ENCODE results near the gene ANP32B. TPM values are rescaled to one million over a fixed set of nuclear protein-coding genes. Genes with fewer than 3 reads are reported as not detected.

The ANP32B gene
- polyA plus RNA-seq (2012; rRNA removed): 21.6 and 28.4 TPM in 2 replicates
- polyA plus RNA-seq (2012; cell fraction: cytosol; rRNA removed): 42.1 and 66.2 TPM in 2 replicates
- polyA plus RNA-seq (2012; cell fraction: nucleus; rRNA removed): 11.4 and 12.7 TPM in 2 replicates

DNA sequence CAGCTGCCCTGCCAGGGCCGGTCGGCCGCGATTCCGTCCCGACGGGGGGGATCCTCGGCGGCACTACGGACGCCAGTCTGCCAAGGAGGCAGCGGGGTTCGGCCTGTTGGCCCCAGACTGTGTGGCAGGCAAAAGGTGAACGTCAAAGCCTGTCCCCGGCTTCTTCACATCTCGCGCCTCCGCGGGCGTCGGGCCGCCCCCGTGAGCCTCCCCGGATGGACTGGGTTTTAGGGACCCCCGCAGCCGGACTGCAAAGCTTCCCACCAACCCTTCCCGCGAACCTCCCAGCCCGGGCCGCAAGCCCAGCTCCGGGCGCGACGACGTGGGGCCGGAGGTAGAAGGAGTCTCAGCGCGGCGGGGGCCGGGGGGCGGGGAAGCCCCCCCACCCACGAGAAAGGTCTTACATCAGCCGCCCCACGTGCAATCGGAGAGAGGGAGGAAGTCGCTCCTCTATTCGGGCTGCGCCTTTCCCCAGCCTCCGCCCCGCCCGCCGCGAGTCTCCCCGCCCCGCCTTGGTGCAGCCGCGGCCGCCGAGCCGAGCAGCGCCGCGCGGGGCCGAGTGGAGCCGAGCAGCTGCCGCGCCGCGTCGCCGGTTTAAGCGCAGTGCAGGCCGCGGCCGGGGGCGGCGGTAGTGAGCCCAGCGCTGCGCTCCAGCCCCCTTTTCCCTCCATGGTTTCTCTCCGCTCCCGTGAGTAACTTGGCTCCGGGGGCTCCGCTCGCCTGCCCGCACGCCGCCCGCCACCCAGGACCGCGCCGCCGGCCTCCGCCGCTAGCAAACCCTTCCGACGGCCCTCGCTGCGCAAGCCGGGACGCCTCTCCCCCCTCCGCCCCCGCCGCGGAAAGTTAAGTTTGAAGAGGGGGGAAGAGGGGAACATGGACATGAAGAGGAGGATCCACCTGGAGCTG is at the start of gene ANP32B:
ANP32B (plus strand) TSS at position 659 of the 906 bp plus-strand sequence; CDS start at position 874, 215 bp downstream.
- Histone ChIP-seq H3K4me1 (ENCODE audit: control insufficient read depth in 1 of 2, insufficient read depth in 2 of 2, low read depth in 1 of 2, low read length in 1 of 2) (peaks cover 4 to 32% of the 10 kb centered on the region in 2 experiments; a peak in 2 of 4 replicates), H4K20me1 (ENCODE audit: insufficient read depth) (peaks cover 23% of the 10 kb centered on the region), H2AFZ (ENCODE audit: low read depth) (peak within 1 kb of the TSS; percentile 96), H3K27me3 (ENCODE audit: insufficient read depth) (no peaks in the 10 kb centered on the region), H3K27ac (ENCODE audit: low read depth in 2 of 2, low read length in 1 of 2) (peak within 1 kb of the TSS; percentile 89 to 96), H3K9me3 (no peaks in the 10 kb centered on the region), H3K9ac (peak within 1 kb of the TSS; percentile 99), H3K4me2 (peak within 1 kb of the TSS; percentile 90), H3K79me2 (ENCODE audit: insufficient read depth) (peaks cover 45% of the 10 kb centered on the region), H3K4me3 (ENCODE audit: low read depth in 2 of 2, low read length in 1 of 2) (peak within 1 kb of the TSS; percentile 91 to 98), H3K36me3 (replicated peaks in 1 of 2; ENCODE audit: control insufficient read depth in 1 of 2, insufficient read depth in 2 of 2, low read length in 1 of 2) (no peaks in the 10 kb centered on the region), H3F3A (replicated peaks; ENCODE audit: insufficient read depth) (peaks cover 4% of the 10 kb centered on the region), H3K9me2 (no peaks in the 10 kb centered on the region)
- WGBS (ENCODE audit: low lambda C conversion rate): under 1% methylated on average over 49 of the region's 105 CpGs
- CTCF ChIA-PET: interaction anchor here (0.5 to 9.2 kb wide), 28 partner anchors 9 to 280 kb away, joined by 3 to 90 read pairs (median 4); partner anchors contain the start of gene TRMO
- POLR2A ChIA-PET: interaction anchor here (0.6 to 2.6 kb wide), 8 partner anchors 33 to 944 kb away, joined by 3 to 16 read pairs (median 4); partner anchors contain the start of genes NANS, NCBP1, TBC1D2 and TRMO
- TF ChIP-seq FOXJ3 (CRISPR knock-in tag; IDR thresholded peaks at IDR 0.05) (no peak), RCOR1 (IDR thresholded peaks at IDR 0.05; ENCODE audit: low read length) (no peak; the same call in 1 of the 2 replicates), RAD21 (IDR thresholded peaks at IDR 0.05; ENCODE audit: low read length) (peak; percentile 31), TAF1 (IDR thresholded peaks at IDR 0.05; ENCODE audit: borderline replicate concordance, low read depth, low read length) (peak; percentile 74), CHD2 (IDR thresholded peaks at IDR 0.05; ENCODE audit: low read length, partially characterized antibody) (no peak), POLR2AphosphoS5 (IDR thresholded peaks at IDR 0.05; ENCODE audit: low read depth, low read length) (peak; percentile 36), JUND (IDR thresholded peaks at IDR 0.05) (no peak; the same call in 1 of the 2 replicates), ELF1 (IDR thresholded peaks at IDR 0.05) (peak; percentile 29; the same call in 1 of the 2 replicates), TCF12 (IDR thresholded peaks at IDR 0.05) (0 out of 2 replicates have a peak, but pooled peaks have one; percentile 6), FOXM1 (IDR thresholded peaks at IDR 0.05; ENCODE audit: low read depth) (no peak), YY1 (IDR thresholded peaks at IDR 0.05; ENCODE audit: low read depth) (peak; percentile 69), GABPA (IDR thresholded peaks at IDR 0.05; ENCODE audit: low read depth) (peak; percentile 46), EZH2phosphoT487 (IDR thresholded peaks at IDR 0.05; ENCODE audit: borderline replicate concordance, low read depth) (no peak), MXI1 (IDR thresholded peaks at IDR 0.05; ENCODE audit: low read depth, low read length) (peak; percentile 34; the same call in 1 of the 2 replicates), MEF2A (IDR thresholded peaks at IDR 0.05; ENCODE audit: borderline replicate concordance, low read depth) (no peak), SIN3A (IDR thresholded peaks at IDR 0.05; ENCODE audit: borderline replicate concordance, low read depth, low read length) (peak; percentile 81; the same call in 1 of the 2 replicates), EP300 (IDR thresholded peaks at IDR 0.05; ENCODE audit: borderline replicate concordance in 1 of 2, low read depth in 1 of 2, low read length in 1 of 2) (no peak)
- TF ChIP-seq, protein P1, sequence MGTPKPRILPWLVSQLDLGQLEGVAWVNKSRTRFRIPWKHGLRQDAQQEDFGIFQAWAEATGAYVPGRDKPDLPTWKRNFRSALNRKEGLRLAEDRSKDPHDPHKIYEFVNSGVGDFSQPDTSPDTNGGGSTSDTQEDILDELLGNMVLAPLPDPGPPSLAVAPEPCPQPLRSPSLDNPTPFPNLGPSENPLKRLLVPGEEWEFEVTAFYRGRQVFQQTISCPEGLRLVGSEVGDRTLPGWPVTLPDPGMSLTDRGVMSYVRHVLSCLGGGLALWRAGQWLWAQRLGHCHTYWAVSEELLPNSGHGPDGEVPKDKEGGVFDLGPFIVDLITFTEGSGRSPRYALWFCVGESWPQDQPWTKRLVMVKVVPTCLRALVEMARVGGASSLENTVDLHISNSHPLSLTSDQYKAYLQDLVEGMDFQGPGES (IDR thresholded peaks at IDR 0.05; ENCODE audit: low read depth, low read length): no peak
- TF ChIP-seq, protein P2, sequence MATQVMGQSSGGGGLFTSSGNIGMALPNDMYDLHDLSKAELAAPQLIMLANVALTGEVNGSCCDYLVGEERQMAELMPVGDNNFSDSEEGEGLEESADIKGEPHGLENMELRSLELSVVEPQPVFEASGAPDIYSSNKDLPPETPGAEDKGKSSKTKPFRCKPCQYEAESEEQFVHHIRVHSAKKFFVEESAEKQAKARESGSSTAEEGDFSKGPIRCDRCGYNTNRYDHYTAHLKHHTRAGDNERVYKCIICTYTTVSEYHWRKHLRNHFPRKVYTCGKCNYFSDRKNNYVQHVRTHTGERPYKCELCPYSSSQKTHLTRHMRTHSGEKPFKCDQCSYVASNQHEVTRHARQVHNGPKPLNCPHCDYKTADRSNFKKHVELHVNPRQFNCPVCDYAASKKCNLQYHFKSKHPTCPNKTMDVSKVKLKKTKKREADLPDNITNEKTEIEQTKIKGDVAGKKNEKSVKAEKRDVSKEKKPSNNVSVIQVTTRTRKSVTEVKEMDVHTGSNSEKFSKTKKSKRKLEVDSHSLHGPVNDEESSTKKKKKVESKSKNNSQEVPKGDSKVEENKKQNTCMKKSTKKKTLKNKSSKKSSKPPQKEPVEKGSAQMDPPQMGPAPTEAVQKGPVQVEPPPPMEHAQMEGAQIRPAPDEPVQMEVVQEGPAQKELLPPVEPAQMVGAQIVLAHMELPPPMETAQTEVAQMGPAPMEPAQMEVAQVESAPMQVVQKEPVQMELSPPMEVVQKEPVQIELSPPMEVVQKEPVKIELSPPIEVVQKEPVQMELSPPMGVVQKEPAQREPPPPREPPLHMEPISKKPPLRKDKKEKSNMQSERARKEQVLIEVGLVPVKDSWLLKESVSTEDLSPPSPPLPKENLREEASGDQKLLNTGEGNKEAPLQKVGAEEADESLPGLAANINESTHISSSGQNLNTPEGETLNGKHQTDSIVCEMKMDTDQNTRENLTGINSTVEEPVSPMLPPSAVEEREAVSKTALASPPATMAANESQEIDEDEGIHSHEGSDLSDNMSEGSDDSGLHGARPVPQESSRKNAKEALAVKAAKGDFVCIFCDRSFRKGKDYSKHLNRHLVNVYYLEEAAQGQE (IDR thresholded peaks at IDR 0.05; ENCODE audit: low read depth, low read length): 0 out of 2 replicates have a peak, but pooled peaks have one; percentile 19
- TF ChIP-seq, protein P3, sequence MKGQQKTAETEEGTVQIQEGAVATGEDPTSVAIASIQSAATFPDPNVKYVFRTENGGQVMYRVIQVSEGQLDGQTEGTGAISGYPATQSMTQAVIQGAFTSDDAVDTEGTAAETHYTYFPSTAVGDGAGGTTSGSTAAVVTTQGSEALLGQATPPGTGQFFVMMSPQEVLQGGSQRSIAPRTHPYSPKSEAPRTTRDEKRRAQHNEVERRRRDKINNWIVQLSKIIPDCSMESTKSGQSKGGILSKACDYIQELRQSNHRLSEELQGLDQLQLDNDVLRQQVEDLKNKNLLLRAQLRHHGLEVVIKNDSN (IDR thresholded peaks at IDR 0.05; ENCODE audit: borderline replicate concordance, low read depth): peak; percentile 41; the same call in 1 of the 2 replicates
- TF ChIP-seq, protein P4, sequence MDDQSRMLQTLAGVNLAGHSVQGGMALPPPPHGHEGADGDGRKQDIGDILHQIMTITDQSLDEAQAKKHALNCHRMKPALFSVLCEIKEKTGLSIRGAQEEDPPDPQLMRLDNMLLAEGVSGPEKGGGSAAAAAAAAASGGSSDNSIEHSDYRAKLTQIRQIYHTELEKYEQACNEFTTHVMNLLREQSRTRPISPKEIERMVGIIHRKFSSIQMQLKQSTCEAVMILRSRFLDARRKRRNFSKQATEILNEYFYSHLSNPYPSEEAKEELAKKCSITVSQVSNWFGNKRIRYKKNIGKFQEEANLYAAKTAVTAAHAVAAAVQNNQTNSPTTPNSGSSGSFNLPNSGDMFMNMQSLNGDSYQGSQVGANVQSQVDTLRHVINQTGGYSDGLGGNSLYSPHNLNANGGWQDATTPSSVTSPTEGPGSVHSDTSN (IDR thresholded peaks at IDR 0.05): 0 out of 2 replicates have a peak, but pooled peaks have one; percentile 7
- TF ChIP-seq, protein P5, sequence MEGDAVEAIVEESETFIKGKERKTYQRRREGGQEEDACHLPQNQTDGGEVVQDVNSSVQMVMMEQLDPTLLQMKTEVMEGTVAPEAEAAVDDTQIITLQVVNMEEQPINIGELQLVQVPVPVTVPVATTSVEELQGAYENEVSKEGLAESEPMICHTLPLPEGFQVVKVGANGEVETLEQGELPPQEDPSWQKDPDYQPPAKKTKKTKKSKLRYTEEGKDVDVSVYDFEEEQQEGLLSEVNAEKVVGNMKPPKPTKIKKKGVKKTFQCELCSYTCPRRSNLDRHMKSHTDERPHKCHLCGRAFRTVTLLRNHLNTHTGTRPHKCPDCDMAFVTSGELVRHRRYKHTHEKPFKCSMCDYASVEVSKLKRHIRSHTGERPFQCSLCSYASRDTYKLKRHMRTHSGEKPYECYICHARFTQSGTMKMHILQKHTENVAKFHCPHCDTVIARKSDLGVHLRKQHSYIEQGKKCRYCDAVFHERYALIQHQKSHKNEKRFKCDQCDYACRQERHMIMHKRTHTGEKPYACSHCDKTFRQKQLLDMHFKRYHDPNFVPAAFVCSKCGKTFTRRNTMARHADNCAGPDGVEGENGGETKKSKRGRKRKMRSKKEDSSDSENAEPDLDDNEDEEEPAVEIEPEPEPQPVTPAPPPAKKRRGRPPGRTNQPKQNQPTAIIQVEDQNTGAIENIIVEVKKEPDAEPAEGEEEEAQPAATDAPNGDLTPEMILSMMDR (IDR thresholded peaks at IDR 0.05): peak; percentile 65
- TF ChIP-seq, protein P6, sequence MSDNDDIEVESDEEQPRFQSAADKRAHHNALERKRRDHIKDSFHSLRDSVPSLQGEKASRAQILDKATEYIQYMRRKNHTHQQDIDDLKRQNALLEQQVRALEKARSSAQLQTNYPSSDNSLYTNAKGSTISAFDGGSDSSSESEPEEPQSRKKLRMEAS (IDR thresholded peaks at IDR 0.05; ENCODE audit: low read depth): peak; percentile 99
- peak; percentile 92 for DNase-seq

Data from SK-N-SH (cell line).